DND-41 (cell line): ENCODE results near the gene PSMC6.

Experiments used
- CTCF ChIP-seq: IDR thresholded peaks from 2 replicates; pipeline ENCODE4 v1.5.1; 2012; ENCODE audit warnings: borderline replicate concordance, low read length, moderate library complexity, mild to moderate bottlenecking; ENCODE audit not compliant: poor library complexity, severe bottlenecking; ENCODE audit errors: extremely low read depth
- EZH2 ChIP-seq: IDR thresholded peaks from 3 replicates; pipeline ENCODE4 v1.6.1; 2012; ENCODE audit warnings: borderline replicate concordance, low read depth, mild to moderate bottlenecking, moderate library complexity, low read length, inconsistent platforms; ENCODE audit not compliant: severe bottlenecking

GRCh38 chr14:52693036-52693435 lies 14.0 kb upstream of the PSMC6 start:
- TF ChIP-seq EZH2 (no peak), CTCF (no peak)
